MCF 10A (cell line): ENCODE measurements around the gene TRIM8. TPM values are rescaled to one million over a fixed set of nuclear protein-coding genes. Genes with fewer than 3 reads are reported as not detected.

ENCODE experiments used
- BruUV-seq: library from RNA; stranded (reverse); fragments of 400-500 nt; replicated peaks from 2 replicates; lab custom pipeline; 2021; lab: Mats Ljungman, UMichigan
- CTCF ChIA-PET: fragments of 300-600 bp; sonication (Branson Sonifier 250); formaldehyde crosslinking; extraction: SDS; loops from one replicate; lab custom pipeline; 2021; ENCODE audit warnings: antibody characterized with exemption, inconsistent platforms; lab: Yijun Ruan, JAX
- POLR2A ChIA-PET: fragments of 300-600, 350-650 bp; sonication (Branson Sonifier 250); formaldehyde crosslinking; extraction: SDS; loops from one replicate; lab custom pipeline; 2020; ENCODE audit warnings: antibody characterized with exemption, inconsistent platforms; lab: Yijun Ruan, JAX
- DNase-seq: peaks from one replicate; pipeline ENCODE4 v3.0.0-alpha.2; 2018; ENCODE audit not compliant: unreplicated experiment
- H3K27ac Mint-ChIP-seq: one replicate; pipeline ENCODE4 v1.8.0; 2022; ENCODE audit warnings: mild to moderate bottlenecking, low read depth, mixed read lengths; ENCODE audit not compliant: unreplicated experiment
- H3K27me3 Mint-ChIP-seq: one replicate; pipeline ENCODE4 v1.8.0; 2022; ENCODE audit warnings: mixed read lengths; ENCODE audit not compliant: insufficient read depth, unreplicated experiment
- H3K36me3 Mint-ChIP-seq: one replicate; pipeline ENCODE4 v1.8.0; 2022; ENCODE audit warnings: mild to moderate bottlenecking, moderate library complexity, mixed read lengths; ENCODE audit not compliant: insufficient read depth, unreplicated experiment
- H3K4me1 Mint-ChIP-seq: one replicate; pipeline ENCODE4 v1.8.0; 2022; ENCODE audit warnings: mixed read lengths; ENCODE audit not compliant: insufficient read depth, unreplicated experiment
- H3K4me3 Mint-ChIP-seq: one replicate; pipeline ENCODE4 v1.8.0; 2022; ENCODE audit warnings: mild to moderate bottlenecking, moderate library complexity, mixed read lengths; ENCODE audit not compliant: unreplicated experiment
- H3K9me3 Mint-ChIP-seq: one replicate; pipeline ENCODE4 v1.8.0; 2022; ENCODE audit warnings: mixed read lengths; ENCODE audit not compliant: unreplicated experiment
- CTCF ChIP-seq: fragments of 200-600 bp; IDR thresholded peaks from one replicate; pipeline ENCODE4 v1.8.0; 2022; ENCODE audit warnings: antibody characterized with exemption, mild to moderate bottlenecking; ENCODE audit not compliant: unreplicated experiment
- intact Hi-C: fragments of 100-400 bp; cut with micrococcal nuclease; formaldehyde crosslinking; loops from 2 replicates; pipeline ENCODE4 v1.14.1; 2022
- total RNA-seq: library from RNA; stranded (reverse); gene quantifications from 2 replicates; pipeline ENCODE4 v1.2.3, GENCODE V29; 2022

Gene TRIM8
- total RNA-seq, 1 experiment from 2014 or later, result 78.1 TPM

DNA sequence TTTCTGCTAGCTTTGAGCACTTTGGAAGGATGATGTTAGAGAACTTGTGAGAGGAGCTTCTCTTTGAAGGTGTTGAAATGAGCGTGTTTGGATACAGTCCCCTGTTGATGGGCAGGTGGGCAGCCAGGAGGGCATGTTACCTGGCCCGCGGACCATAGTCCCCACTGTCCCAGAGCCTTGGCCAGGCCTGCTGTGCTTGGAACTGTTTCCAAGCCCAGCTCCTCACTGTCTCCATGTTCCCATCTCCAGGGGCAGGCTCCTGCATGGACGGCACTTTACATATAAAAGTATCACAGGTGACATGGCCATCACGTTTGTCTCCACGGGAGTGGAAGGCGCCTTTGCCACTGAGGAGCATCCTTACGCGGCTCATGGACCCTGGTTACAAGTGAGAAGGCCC is 27.2 kb upstream of the TRIM8 start:
- no TSS peak for BruUV-seq
- Mint-ChIP-seq H3K27me3 (no peaks in the 10 kb centered on the region), H3K36me3 (peaks cover 20% of the 10 kb centered on the region), H3K9me3 (no peaks in the 10 kb centered on the region), H3K4me1 (no peaks in the 10 kb centered on the region), H3K4me3 (no peak overlapping the region), H3K27ac (no peak overlapping the region)
- ChIA-PET CTCF (interaction anchor here (0.7 to 1.2 kb wide), 2 partner anchors 17 to 21 kb away, joined by 3 to 4 read pairs; no protein-coding TSS in a partner anchor), POLR2A (no interaction called here)
- no peak for TF ChIP-seq CTCF
- intact Hi-C loops, result no loop called here
- no peak for DNase-seq

DNA sequence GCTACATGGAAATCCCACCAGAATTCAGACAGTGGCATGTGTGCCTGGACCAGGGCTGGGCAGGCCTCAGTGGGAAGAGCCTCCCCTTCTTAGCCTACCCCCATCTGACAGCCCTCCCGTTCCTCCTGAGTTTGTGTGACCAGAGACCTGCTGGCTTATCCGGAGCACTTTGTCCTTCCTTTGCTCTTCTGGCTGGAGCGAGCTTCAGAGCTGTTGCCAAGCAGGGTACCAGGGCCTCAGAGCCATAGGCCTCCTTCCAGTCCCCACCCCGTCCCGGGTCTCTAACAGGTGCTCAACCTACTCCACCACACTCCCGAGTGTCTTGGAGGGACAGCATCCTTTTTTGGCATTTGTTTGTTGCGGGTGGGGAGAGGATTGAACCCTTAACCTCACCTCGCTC is 26.5 kb upstream of the TRIM8 start:
- H3K36me3 Mint-ChIP-seq, result peaks cover 20% of the 10 kb centered on the region
- no peak overlapping the region for H3K4me3 Mint-ChIP-seq
- peak overlapping the region; percentile 62 for H3K27ac Mint-ChIP-seq
- no peaks in the 10 kb centered on the region for H3K4me1 Mint-ChIP-seq
- TF ChIP-seq CTCF, result no peak
- no peaks in the 10 kb centered on the region for H3K27me3 Mint-ChIP-seq
- POLR2A ChIA-PET, result no interaction called here
- no peaks in the 10 kb centered on the region for H3K9me3 Mint-ChIP-seq
- DNase-seq, result no peak
- CTCF ChIA-PET, result no interaction called here
- intact Hi-C loops, result no loop called here
- BruUV-seq, result no TSS peak

DNA sequence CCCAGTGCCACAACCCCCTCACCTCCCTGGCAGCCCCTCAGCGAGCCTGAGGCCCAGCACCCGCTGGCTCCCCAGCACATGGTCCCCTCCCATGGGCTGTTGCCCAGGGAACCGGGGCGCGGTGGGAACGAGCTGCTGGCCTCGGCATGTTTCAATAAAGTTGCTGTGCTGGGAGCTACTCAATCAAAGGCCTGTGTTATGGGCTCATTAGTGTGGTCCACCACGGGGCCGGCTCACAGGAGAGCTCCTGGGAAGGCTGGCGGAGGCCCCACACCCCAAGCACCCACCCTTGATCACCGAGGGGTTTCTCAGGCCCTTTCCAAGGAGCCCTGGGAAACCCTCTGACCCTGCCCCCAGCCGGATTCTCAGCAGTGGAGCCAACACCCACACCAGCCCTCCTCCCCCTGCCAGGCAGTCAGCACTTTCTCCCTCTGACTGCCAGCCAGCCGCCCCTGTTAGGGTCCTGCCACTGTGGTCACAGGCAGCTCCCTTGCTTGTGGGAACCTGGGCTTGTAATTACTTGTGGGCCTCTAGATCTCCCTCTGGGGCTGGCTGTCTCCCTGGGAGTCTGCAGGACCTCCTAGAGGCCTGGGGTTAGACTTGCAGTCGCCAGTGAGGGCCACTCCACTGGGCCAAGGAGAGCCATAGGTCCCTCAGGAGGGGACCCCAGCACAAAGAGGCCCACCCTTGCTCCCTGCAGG is 24.8 kb upstream of the TRIM8 start:
- H3K4me3 Mint-ChIP-seq, result no peak overlapping the region
- ChIA-PET POLR2A (no interaction called here), CTCF (interaction anchor here (0.5 to 0.8 kb wide), 2 partner anchors 23 to 858 kb away, joined by 3 read pairs; no protein-coding TSS in a partner anchor)
- peaks cover 20% of the 10 kb centered on the region for H3K36me3 Mint-ChIP-seq
- DNase-seq, result no peak
- H3K27ac Mint-ChIP-seq, result no peak overlapping the region
- no peak for TF ChIP-seq CTCF
- no TSS peak for BruUV-seq
- H3K4me1 Mint-ChIP-seq, result no peaks in the 10 kb centered on the region
- no peaks in the 10 kb centered on the region for H3K27me3 Mint-ChIP-seq
- intact Hi-C loops, result no loop called here
- no peaks in the 10 kb centered on the region for H3K9me3 Mint-ChIP-seq

DNA sequence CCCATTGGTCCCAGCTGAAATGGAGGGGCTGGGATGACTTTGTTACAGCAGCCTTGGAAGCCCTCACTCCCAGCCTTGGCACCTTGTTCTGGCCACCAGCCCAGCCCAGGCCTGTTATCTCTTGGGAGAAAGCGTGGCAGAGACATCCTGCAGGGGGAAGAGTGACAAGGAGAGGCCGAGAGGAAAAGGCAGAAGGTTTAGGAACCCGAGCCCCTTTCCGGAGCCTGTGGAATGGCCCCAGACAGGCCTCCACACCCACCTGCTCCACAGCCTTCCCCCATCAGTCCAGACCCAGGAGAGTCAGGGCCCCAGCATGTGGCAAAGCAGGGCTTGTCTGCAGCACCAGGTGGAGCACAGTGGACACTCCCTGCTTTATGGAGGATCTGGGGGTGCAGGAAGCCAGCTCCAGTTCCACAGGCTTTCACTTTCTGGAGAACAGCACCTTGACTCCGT is 24.1 kb upstream of the TRIM8 start:
- no peak overlapping the region for H3K27ac Mint-ChIP-seq

More for the DNA sequence above, 24.1 kb upstream of the TRIM8 start:
- Mint-ChIP-seq H3K4me3 (no peak overlapping the region), H3K36me3 (peaks cover 20% of the 10 kb centered on the region), H3K4me1 (no peaks in the 10 kb centered on the region), H3K9me3 (no peaks in the 10 kb centered on the region), H3K27me3 (no peaks in the 10 kb centered on the region)
- no peak for DNase-seq
- intact Hi-C loops, result no loop called here
- TF ChIP-seq CTCF, result no peak
- CTCF ChIA-PET, result no interaction called here
- BruUV-seq, result no TSS peak
- POLR2A ChIA-PET, result no interaction called here
